Peyer's patch (tissue), 4 donors: ENCODE results near the gene TMEM259. TPM values are rescaled to one million over a fixed set of nuclear protein-coding genes. Genes with fewer than 3 reads are reported as not detected.

Source experiments
- DNase-seq, 3 donors: peaks; one replicate each; pipeline ENCODE4 v3.0.0-alpha.2; 2017 to 2019
- H3K27ac ChIP-seq, 4 donors: fragments of 200-600 bp; sonication (generic); one replicate each; pipeline ENCODE4 v1.5.1; 2016 to 2019
- H3K27me3 ChIP-seq, 2 donors: fragments of 200-600 bp; sonication (generic); one replicate each; pipeline ENCODE4 v1.5.1; 2019
- H3K36me3 ChIP-seq, 3 donors: fragments of 200-600 bp; sonication (generic); one replicate each; pipeline ENCODE4 v1.5.1; 2016 to 2019
- H3K4me1 ChIP-seq, 4 donors: fragments of 200-600 bp; sonication (generic); one replicate each; pipeline ENCODE4 v1.5.1; 2016 to 2019
- H3K4me3 ChIP-seq, 4 donors: fragments of 200-600 bp; sonication (generic); 1 replicate in 3 of 4; 2 replicates in 1 of 4; pipeline ENCODE4 v1.5.1; 2016 to 2019; ENCODE audit warnings: mild to moderate bottlenecking in 1 of 4
- H3K9me3 ChIP-seq, 4 donors: fragments of 200-600 bp; sonication (generic); one replicate each; pipeline ENCODE4 v1.5.1; 2016 to 2019; ENCODE audit warnings: mild to moderate bottlenecking in 1 of 4
- POLR2A ChIP-seq, 2 donors: fragments of 450-650 bp; IDR thresholded peaks; one replicate each; pipeline ENCODE4 v1.5.1; 2017; ENCODE audit warnings: antibody characterized with exemption in 2 of 2, mild to moderate bottlenecking in 2 of 2, moderate library complexity in 2 of 2
- total RNA-seq, 4 donors: library from RNA; depleted of rRNA; stranded (reverse); fragments of >200 nt; gene quantifications; one replicate each; pipeline ENCODE4 v1.1.0, GENCODE V29; 2016
- TF ChIP-seq, protein P1 (sequence below), 6 experiments: fragments of 450-650 bp in 4 of 6; fragments of 200-600 bp in 2 of 6; sonication (generic) in 1 of 6; IDR thresholded peaks; one replicate each; pipeline ENCODE4 v1.5.1; 2017 to 2019; ENCODE audit warnings: antibody characterized with exemption in 6 of 6, mild to moderate bottlenecking in 3 of 6, moderate library complexity in 1 of 6

Gene TMEM259
- total RNA-seq, 4 donors from 2014 or later, result 287 to 409 (median 366) TPM

DNA sequence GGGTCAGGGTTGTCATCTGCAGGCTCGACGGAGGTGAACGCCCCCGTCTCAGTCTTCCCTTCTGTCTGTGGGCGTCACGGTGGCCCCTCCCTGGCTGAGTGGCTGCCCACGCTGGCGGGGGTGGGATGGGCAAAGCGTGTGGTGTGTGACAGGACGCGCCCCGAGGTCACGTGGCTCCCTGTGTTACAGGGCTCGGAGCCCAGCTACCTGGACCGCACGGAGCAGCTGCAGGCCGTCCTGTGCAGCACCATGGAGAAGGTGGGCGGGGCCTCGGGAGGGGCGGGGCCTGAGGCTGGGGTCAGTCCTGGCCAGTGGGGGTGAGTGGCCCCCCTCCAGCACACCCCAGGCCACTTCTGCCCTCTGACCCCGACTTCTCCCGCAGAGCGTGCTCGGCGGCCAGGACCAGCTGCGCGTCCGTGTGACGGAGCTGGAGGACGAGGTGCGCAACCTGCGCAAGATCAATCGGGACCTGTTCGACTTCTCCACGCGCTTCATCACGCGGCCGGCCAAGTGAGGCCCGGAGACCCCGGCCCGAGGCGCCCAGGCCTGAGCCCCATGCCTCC, 27.0 kb downstream of the TMEM259 start:
- Histone ChIP-seq H3K36me3 (peaks cover 0 to 20% (median 0%) of the 10 kb centered on the region in 3 donors), H3K27me3 (peaks cover 0 to 20% of the 10 kb centered on the region in 2 donors), H3K4me1 (peaks cover 0 to 10% (median 4%) of the 10 kb centered on the region in 4 donors), H3K27ac (no peak overlapping the region), H3K4me3 (no peak overlapping the region), H3K9me3 (no peaks in the 10 kb centered on the region)
- TF ChIP-seq, protein P1, sequence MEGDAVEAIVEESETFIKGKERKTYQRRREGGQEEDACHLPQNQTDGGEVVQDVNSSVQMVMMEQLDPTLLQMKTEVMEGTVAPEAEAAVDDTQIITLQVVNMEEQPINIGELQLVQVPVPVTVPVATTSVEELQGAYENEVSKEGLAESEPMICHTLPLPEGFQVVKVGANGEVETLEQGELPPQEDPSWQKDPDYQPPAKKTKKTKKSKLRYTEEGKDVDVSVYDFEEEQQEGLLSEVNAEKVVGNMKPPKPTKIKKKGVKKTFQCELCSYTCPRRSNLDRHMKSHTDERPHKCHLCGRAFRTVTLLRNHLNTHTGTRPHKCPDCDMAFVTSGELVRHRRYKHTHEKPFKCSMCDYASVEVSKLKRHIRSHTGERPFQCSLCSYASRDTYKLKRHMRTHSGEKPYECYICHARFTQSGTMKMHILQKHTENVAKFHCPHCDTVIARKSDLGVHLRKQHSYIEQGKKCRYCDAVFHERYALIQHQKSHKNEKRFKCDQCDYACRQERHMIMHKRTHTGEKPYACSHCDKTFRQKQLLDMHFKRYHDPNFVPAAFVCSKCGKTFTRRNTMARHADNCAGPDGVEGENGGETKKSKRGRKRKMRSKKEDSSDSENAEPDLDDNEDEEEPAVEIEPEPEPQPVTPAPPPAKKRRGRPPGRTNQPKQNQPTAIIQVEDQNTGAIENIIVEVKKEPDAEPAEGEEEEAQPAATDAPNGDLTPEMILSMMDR (IDR thresholded peaks at IDR 0.05), result no peak
- no peak for TF ChIP-seq POLR2A (IDR thresholded peaks at IDR 0.05)
- DNase-seq, result no peak

DNA sequence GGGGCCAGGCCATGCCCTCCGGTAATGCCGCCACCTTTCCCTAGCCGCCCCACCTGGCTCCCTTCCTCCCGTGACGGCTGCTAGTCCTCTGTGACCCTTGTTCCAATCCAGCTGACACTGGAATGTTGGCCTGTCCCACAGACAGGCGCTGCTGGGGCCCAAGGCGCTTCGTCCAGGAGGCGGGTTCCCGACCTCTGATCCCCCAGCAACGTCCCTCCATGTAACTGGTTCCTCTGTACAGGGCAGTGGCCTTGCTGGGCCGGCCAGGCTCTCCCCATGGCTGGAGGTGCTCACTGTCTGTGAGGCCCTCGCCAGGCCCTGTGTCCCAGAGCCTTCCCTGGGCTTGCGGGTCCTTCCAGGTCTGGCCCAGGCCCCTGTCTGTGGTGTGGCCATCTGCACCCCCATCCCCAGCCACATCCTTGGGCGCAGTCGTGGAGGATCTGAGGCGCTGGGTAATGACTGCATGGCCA, 27.5 kb downstream of the TMEM259 start:
- Histone ChIP-seq H3K27ac (no peak overlapping the region), H3K36me3 (peaks cover 0 to 22% (median 0%) of the 10 kb centered on the region in 3 donors)
- no peak for DNase-seq

DNA sequence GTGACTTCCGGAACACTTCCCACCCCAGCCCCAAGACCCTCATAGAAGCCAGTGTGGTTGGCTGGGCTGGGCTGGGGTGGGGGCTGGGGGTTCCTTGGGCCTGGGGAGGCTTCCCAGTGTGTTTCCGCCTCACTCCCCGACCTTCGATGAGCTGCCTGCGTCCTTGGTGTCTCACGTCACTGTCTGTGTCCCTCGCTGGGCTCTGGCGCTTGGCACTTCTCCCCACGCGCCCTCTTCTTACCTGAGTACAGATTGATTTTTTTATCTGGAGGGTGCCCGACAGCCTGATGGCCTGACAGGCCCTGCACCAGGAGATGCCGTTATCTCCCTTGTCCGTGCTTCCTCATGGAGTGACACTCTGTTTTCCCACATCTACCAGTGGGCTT, 28.3 kb downstream of the TMEM259 start:
- no peak for DNase-seq
- Histone ChIP-seq H3K36me3 (peaks cover 0 to 27% (median 0%) of the 10 kb centered on the region in 3 donors), H3K4me3 (no peak overlapping the region), H3K4me1 (peaks cover 0 to 10% (median 4%) of the 10 kb centered on the region in 4 donors), H3K9me3 (no peaks in the 10 kb centered on the region), H3K27ac (no peak overlapping the region), H3K27me3 (peaks cover 0 to 10% of the 10 kb centered on the region in 2 donors)
- TF ChIP-seq, protein P1 (IDR thresholded peaks at IDR 0.05), result no peak
- TF ChIP-seq POLR2A (IDR thresholded peaks at IDR 0.05), result no peak

More for the DNA sequence above, 27.5 kb downstream of the TMEM259 start:
- no peaks in the 10 kb centered on the region for H3K9me3 ChIP-seq
- no peak overlapping the region for H3K4me3 ChIP-seq
- TF ChIP-seq, protein P1 (IDR thresholded peaks at IDR 0.05), result no peak
- TF ChIP-seq POLR2A (IDR thresholded peaks at IDR 0.05), result no peak
- peaks cover 0 to 10% (median 4%) of the 10 kb centered on the region in 4 donors for H3K4me1 ChIP-seq
- H3K27me3 ChIP-seq, result peaks cover 0 to 18% of the 10 kb centered on the region in 2 donors

DNA sequence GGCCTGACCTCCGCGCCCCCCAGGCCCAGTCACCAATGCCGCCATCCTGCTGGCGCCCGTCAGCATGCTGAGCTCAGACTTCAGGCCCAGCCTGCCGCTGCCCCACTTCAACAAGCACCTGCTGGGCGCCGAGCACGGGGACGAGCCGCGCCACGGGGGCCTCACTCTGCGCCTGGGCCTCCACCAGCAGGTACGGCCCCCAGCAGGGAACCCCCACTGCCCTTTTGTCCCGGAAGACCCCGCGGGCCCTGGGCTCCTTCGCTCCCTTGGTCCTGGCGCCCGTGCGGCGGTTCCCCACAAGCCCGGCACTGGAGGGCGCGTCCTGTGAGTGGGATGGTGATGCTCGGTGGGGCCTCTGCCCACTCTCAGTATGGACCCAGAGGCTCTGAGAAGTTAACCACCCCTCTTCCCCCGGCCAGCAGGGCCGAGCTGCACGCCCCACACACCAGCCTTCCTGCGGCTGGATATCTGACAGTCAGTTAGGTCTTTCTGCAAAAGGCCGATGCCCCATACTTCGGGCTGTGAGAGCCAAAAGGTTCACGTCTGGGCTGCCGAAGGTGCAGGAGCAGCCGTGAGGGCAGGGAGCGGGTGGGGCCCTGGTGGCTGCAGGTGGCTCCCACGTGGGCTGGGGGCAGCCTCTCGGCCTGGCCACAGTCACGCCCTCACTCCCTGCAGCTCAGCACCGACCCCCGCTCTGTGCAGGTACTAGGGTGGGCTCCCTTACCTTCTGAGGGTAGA, 28.8 kb downstream of the TMEM259 start:
- no peak for DNase-seq
- no peak overlapping the region for H3K4me3 ChIP-seq
- H3K36me3 ChIP-seq, result peaks cover 0 to 30% (median 0%) of the 10 kb centered on the region in 3 donors
- peaks cover 0 to 9% of the 10 kb centered on the region in 2 donors for H3K27me3 ChIP-seq
- H3K4me1 ChIP-seq, result peaks cover 0 to 10% (median 4%) of the 10 kb centered on the region in 4 donors
- no peak for TF ChIP-seq POLR2A (IDR thresholded peaks at IDR 0.05)
- TF ChIP-seq, protein P1 (IDR thresholded peaks at IDR 0.05), result no peak
- no peaks in the 10 kb centered on the region for H3K9me3 ChIP-seq
- no peak overlapping the region for H3K27ac ChIP-seq

DNA sequence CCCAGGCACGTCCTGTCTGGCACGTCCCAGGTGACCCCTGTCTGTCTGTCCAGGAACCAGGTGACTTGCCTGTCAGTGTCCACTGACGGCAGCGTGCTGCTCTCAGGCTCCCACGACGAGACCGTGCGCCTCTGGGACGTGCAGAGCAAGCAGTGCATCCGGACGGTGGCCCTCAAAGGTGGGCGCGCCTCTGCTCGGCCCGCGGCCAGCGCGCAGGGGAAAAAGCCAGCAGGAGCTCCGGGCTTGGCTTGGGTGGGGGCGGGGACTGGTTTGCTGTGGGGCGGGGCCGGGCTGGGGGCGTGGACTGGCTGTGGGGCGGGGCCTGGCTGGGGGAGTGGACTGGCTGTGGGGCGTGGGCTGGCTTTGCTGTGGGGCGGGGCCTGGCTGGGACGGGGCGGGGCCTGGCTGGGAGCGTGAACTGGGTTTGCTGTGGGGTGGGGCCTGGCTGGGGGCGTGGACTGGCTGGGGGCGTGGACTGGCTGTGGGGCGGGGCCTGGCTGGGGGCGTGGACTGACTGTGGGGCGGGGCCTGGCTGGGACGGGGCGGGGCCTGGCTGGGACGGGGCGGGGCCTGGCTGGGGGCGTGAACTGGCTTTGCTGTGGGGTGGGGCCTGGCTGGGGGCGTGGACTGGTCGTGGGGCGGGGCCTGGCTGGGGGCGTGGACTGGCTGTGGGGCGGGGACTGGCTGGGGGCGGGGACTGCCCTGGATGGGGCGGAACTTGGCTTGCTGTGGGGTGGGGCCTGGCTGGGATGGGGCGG, 29.6 kb downstream of the TMEM259 start:
- TF ChIP-seq, protein P1 (IDR thresholded peaks at IDR 0.05), result no peak
- no peak for TF ChIP-seq POLR2A (IDR thresholded peaks at IDR 0.05)
- Histone ChIP-seq H3K36me3 (peaks cover 0 to 37% (median 0%) of the 10 kb centered on the region in 3 donors), H3K27me3 (peaks cover 0 to 7% of the 10 kb centered on the region in 2 donors), H3K4me3 (no peak overlapping the region), H3K9me3 (no peaks in the 10 kb centered on the region), H3K27ac (no peak overlapping the region), H3K4me1 (peaks cover 0 to 5% (median 3%) of the 10 kb centered on the region in 4 donors)
- DNase-seq, result no peak
